SK-N-MC (cell line): Measurements from ENCODE around the gene OR1I1.

ENCODE experiments used
- DNase-seq: peaks from one replicate; pipeline ENCODE4 v3.0.0-alpha.2; 2011; ENCODE audit warnings: low read depth, low spot score
- H3K27ac ChIP-seq: fragments of 200-600 bp; sonication (generic); 2 replicates; pipeline ENCODE4 v1.5.1; 2016; ENCODE audit warnings: mixed run types
- H3K36me3 ChIP-seq: fragments of 200-600 bp; sonication (generic); 2 replicates; pipeline ENCODE4 v1.6.1; 2017; ENCODE audit warnings: antibody characterized with exemption, low read length, mixed read lengths; ENCODE audit not compliant: insufficient read depth
- H3K4me3 ChIP-seq: fragments of 200-600 bp; sonication (generic); 2 replicates; pipeline ENCODE4 v1.5.1; 2016
- H3K9ac ChIP-seq: fragments of 200-600 bp; sonication (generic); 2 replicates; pipeline ENCODE4 v1.8.0; 2017; ENCODE audit warnings: mixed run types, mixed read lengths; ENCODE audit not compliant: insufficient read length
- H3K9me3 ChIP-seq: fragments of 200-600 bp; sonication (generic); 2 replicates; pipeline ENCODE4 v1.6.1; 2017; ENCODE audit warnings: low read depth, mild to moderate bottlenecking, antibody characterized with exemption, low read length, moderate library complexity, mixed read lengths
- EZH2 ChIP-seq: fragments of 200-600 bp; sonication (generic); IDR thresholded peaks from one replicate; pipeline ENCODE4 v1.6.1; 2017; ENCODE audit warnings: antibody characterized with exemption
- FOXP2 ChIP-seq: optimal IDR thresholded peaks from 2 replicates; pipeline ENCODE3; 2011; ENCODE audit warnings: mild to moderate bottlenecking, moderate library complexity; ENCODE audit not compliant: insufficient read depth; ENCODE audit errors: extremely low read length, control extremely low read depth
- POLR2AphosphoS5 ChIP-seq: IDR thresholded peaks from 2 replicates; pipeline ENCODE4 v1.6.1; 2012; ENCODE audit warnings: mild to moderate bottlenecking, low read depth, low read length, borderline replicate concordance

Gene OR1I1, protein sequence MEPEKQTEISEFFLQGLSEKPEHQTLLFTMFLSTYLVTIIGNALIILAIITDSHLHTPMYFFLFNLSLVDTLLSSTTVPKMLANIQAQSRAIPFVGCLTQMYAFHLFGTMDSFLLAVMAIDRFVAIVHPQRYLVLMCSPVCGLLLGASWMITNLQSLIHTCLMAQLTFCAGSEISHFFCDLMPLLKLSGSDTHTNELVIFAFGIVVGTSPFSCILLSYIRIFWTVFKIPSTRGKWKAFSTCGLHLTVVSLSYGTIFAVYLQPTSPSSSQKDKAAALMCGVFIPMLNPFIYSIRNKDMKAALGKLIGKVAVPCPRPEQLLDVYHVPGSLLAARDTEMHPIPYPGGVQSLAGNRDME

DNA sequence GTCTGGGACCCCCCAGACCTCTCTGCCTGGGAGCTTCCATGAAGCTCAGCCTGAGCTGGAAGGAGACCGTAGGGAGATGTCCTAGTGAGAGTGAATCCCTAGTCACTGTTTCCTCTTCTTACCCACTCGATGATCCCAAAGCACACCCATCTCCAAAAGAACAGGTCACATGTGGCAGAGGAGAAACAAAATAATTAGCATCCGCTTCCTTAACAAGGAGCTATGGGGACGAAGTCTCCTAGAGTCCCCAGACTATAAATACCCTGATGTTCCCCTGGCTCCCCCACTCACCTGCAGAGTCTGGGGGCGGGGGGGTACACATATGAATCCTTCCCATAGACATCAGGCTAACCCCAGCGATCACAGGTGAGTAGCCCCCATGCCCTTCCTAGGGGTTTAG is at the start of gene OR1I1:
TSS of gene OR1I1 (plus strand) at position 301 of the 400 bp plus-strand sequence. CDS start 4,855 bp downstream, outside the sequence.
- no peak for DNase-seq
- Histone ChIP-seq H3K9me3 (no peaks in the 10 kb centered on the region), H3K36me3 (no peaks in the 10 kb centered on the region)

DNA sequence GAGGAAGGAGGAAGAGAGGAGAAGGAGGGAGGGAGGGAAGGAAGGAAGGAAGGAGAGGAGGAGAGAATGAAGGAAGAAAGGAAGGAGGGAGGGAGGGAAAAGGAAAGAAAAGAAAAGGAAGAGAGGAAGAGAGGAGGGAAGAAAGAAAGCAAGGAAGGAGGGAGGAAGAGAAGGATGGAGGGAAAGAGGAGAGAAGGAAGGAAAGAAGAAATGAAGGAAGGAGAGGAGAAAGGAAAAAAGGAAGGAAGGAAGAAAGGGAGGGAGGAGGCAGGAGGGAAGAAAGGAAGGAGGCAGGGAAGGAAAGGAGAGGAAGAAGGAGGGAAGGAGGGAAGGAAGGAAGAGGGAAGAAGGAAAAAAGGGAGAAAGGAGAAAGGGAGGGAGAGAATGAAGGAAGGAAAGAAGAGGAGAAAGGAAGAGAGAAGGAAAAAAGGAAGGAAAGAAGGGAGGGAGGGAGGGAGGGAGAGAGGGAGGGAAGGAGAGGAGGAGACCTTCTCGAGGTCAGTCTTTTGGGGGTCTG is 46.2 kb upstream of the OR1I1 start:
- Histone ChIP-seq H3K4me3 (no peak overlapping the region), H3K9me3 (no peaks in the 10 kb centered on the region), H3K36me3 (no peaks in the 10 kb centered on the region), H3K27ac (no peak overlapping the region), H3K9ac (no peak overlapping the region)
- no peak for DNase-seq
- TF ChIP-seq POLR2AphosphoS5 (no peak), EZH2 (no peak), FOXP2 (no peak)

More for the DNA sequence above, at the start of gene OR1I1:
- H3K4me3 ChIP-seq = no peak within 1 kb of the TSS
- no peak within 1 kb of the TSS for H3K27ac ChIP-seq
- no peak within 1 kb of the TSS for H3K9ac ChIP-seq
- TF ChIP-seq FOXP2 (no peak), EZH2 (no peak), POLR2AphosphoS5 (no peak)

DNA sequence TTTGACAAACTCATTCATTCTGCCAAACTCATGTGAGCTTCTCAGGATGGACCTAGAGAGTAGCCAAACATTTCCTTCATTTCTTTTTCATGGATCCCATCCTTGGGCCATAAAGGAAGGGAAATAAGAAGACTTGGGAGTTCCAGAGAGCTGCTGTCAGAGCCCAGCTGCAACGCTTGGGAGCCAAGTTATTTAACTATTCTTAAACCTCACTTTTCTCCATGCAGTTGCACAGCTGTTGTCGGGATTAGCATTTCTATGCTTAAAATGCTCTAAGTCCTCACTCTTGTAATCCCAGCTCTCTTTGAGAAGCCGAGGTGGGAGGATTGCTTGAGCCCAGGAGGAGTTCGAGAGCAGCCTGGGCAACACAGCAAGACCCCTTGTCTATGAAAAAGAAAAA is 44.4 kb upstream of the OR1I1 start:
- no peak for DNase-seq
- H3K27ac ChIP-seq = no peak overlapping the region
- no peaks in the 10 kb centered on the region for H3K36me3 ChIP-seq
- H3K9ac ChIP-seq = no peak overlapping the region
- H3K4me3 ChIP-seq = no peak overlapping the region
- H3K9me3 ChIP-seq = no peaks in the 10 kb centered on the region
- no peak for TF ChIP-seq POLR2AphosphoS5
- no peak for TF ChIP-seq EZH2
- TF ChIP-seq FOXP2 = no peak

DNA sequence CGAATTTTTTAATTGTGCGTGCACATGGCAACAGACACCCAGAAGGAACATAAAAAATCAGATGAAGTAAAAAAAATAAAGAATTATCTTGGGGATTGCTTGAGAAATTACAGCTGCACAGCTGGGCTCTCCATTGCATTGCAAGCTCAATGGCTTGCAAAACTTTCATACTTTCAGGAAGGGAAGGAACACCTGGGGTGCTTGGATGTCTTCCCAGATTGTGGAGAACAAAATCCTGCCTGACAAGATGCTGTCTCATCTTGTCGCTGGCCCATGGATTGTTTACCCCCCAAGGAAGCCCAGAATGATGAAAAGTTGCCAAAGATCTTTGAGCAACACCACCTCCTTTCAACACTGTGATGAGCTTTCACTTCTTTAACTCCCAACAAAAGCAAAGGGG is 43.7 kb upstream of the OR1I1 start:
- Histone ChIP-seq H3K9ac (no peak overlapping the region), H3K27ac (peak overlapping the region; percentile 29; the same call in 1 of the 2 replicates), H3K36me3 (no peaks in the 10 kb centered on the region), H3K4me3 (no peak overlapping the region), H3K9me3 (no peaks in the 10 kb centered on the region)
- TF ChIP-seq POLR2AphosphoS5 = no peak
- TF ChIP-seq EZH2 = no peak
- TF ChIP-seq FOXP2 = no peak
- DNase-seq = peak; percentile 67

DNA sequence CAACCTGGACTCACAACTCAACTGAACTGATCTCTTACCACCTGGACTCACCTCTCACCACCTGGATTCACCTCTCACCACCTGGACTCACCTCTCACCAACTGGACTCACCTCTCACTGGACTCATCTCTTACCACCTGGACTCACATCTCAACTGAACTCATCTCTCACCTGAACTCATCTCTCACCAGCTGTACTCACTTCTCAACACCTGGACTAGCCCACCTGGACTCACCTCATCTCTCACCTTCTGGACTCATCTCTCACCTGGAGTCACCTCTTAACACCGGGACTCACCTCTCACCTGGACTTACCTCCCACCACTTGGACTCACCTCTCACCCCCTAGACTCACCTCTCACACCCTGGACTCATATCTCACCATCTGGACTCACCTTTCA is 40.0 kb upstream of the OR1I1 start:
- TF ChIP-seq EZH2 (no peak), FOXP2 (no peak), POLR2AphosphoS5 (no peak)
- Histone ChIP-seq H3K4me3 (no peak overlapping the region), H3K9me3 (no peaks in the 10 kb centered on the region), H3K9ac (no peak overlapping the region), H3K27ac (no peak overlapping the region), H3K36me3 (no peaks in the 10 kb centered on the region)
- DNase-seq = no peak

DNA sequence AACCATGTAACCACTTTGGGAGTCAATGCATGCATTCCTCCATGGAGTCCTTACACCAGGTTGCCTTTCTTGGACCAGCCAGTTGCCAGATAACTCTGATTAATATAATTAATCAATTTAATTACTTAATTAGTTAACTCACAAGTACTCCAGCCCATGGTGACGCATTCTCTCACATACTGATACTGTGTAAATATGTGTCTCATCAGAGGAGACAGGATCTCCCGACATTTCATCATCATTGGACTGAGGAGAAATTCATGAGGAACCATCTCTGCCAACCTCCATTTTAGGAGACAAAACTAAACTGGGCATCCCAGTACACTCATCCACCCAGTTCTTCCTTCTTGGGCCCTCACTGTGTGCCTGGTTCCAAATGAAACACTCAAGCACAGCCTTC is 39.2 kb upstream of the OR1I1 start:
- Histone ChIP-seq H3K9ac (no peak overlapping the region), H3K36me3 (no peaks in the 10 kb centered on the region), H3K9me3 (no peaks in the 10 kb centered on the region), H3K4me3 (no peak overlapping the region), H3K27ac (no peak overlapping the region)
- DNase-seq = no peak
- no peak for TF ChIP-seq EZH2
- no peak for TF ChIP-seq POLR2AphosphoS5

DNA sequence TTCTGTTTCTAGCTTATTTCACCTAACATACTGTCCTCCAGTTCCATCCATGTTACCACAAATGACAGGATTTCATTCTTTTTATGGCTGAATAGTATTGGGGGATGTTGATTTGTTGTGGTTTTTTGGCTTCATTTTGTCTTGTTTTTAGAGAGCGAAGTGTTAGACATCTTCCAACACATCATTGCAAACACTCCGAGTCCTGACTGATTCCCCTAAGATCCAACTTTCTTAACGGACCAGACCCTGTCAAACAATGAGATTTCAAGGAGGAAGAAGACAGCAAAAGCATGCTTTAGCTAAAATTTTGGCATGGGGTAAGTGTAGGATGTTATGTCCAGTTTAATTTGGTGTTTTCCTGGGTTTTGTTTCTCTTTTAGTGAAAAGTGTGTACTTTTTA is 36.5 kb upstream of the OR1I1 start:
- no peaks in the 10 kb centered on the region for H3K36me3 ChIP-seq
- no peak for DNase-seq
- no peak for TF ChIP-seq FOXP2
- no peak for TF ChIP-seq POLR2AphosphoS5
- TF ChIP-seq EZH2 = no peak
- no peak overlapping the region for H3K4me3 ChIP-seq
- H3K9ac ChIP-seq = no peak overlapping the region
- H3K27ac ChIP-seq = no peak overlapping the region
- no peaks in the 10 kb centered on the region for H3K9me3 ChIP-seq

DNA sequence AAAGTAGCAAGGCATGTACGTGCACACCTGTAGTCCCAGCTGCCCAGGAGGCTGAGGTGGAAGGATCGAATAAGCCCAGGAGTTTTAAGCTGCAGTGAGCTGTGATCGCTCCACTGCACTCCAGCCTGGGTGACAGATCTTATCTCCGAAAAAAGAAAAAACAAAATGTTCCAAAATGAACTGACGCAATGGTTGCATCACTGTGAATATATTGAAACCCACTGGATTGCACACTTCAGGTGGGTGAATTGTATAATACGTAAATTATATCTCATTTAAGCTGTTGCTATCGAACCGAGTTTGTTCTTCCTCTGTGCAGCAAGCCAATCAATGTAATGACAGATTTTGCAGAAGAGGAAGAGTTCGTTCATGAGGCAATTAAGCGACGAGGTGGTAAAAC is 34.3 kb upstream of the OR1I1 start:
- no peak for TF ChIP-seq FOXP2
- no peak for TF ChIP-seq EZH2
- TF ChIP-seq POLR2AphosphoS5 = no peak
- H3K9ac ChIP-seq = no peak overlapping the region
- no peaks in the 10 kb centered on the region for H3K9me3 ChIP-seq
- H3K4me3 ChIP-seq = no peak overlapping the region
- H3K27ac ChIP-seq = no peak overlapping the region
- H3K36me3 ChIP-seq = no peaks in the 10 kb centered on the region
- no peak for DNase-seq
